Measurements from ENCODE around the gene MEX3C.

Gene MEX3C

DNA sequence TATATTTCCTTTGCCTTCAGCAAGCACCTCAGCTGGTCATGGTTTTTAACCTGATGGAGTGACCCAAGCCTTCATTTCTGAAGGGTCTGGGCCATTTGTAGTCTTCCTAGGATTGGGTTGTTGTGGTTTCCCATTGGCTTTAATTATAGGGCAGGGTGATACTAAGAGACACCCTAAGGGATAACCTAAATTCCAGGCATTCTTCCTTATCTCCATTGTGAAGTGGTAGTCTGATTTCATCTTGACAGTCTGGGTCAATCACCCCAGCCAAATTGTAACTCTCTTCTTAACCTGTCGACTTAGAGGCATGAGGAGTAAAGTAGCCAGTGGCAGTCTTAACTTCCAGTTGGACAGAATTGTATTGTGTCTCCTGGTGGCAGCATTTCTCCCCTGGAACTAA lies 30.2 kb upstream of the MEX3C start:
- no peak for ATAC-seq
- TF ChIP-seq ESRRG (CRISPR knock-in tag; IDR thresholded peaks at IDR 0.05) (no peak), PPARA (CRISPR knock-in tag; IDR thresholded peaks at IDR 0.05; ENCODE audit: borderline replicate concordance) (no peak), BACH2 (CRISPR knock-in tag; IDR thresholded peaks at IDR 0.05; ENCODE audit: borderline replicate concordance) (no peak), CREB5 (CRISPR knock-in tag; IDR thresholded peaks at IDR 0.05; ENCODE audit: low read depth) (no peak), ZNF565 (CRISPR knock-in tag; conservative IDR thresholded peaks at IDR 0.05; ENCODE audit: low read depth) (no peak), SNAI2 (CRISPR knock-in tag; IDR thresholded peaks at IDR 0.05) (no peak), ZC3H10 (CRISPR knock-in tag; IDR thresholded peaks at IDR 0.05) (no peak), RARB (CRISPR knock-in tag; IDR thresholded peaks at IDR 0.05) (no peak), TOX (CRISPR knock-in tag; IDR thresholded peaks at IDR 0.05; ENCODE audit: borderline replicate concordance) (no peak), ZFP3 (CRISPR knock-in tag; IDR thresholded peaks at IDR 0.05) (no peak), OSR1 (CRISPR knock-in tag; IDR thresholded peaks at IDR 0.05) (no peak), POU6F1 (CRISPR knock-in tag; IDR thresholded peaks at IDR 0.05; ENCODE audit: borderline replicate concordance, low read depth) (no peak), CSRNP3 (CRISPR knock-in tag; IDR thresholded peaks at IDR 0.05) (no peak), TCF4 (CRISPR knock-in tag; IDR thresholded peaks at IDR 0.05; ENCODE audit: borderline replicate concordance) (no peak), ARNTL (CRISPR knock-in tag; IDR thresholded peaks at IDR 0.05; ENCODE audit: borderline replicate concordance, low read depth) (no peak), ZFP30 (CRISPR knock-in tag; IDR thresholded peaks at IDR 0.05) (no peak), ZNF70 (CRISPR knock-in tag; IDR thresholded peaks at IDR 0.05) (no peak), CSDC2 (CRISPR knock-in tag; IDR thresholded peaks at IDR 0.05) (no peak), GLIS3 (CRISPR knock-in tag; IDR thresholded peaks at IDR 0.05) (no peak), ISL1 (CRISPR knock-in tag; IDR thresholded peaks at IDR 0.05) (no peak)

DNA sequence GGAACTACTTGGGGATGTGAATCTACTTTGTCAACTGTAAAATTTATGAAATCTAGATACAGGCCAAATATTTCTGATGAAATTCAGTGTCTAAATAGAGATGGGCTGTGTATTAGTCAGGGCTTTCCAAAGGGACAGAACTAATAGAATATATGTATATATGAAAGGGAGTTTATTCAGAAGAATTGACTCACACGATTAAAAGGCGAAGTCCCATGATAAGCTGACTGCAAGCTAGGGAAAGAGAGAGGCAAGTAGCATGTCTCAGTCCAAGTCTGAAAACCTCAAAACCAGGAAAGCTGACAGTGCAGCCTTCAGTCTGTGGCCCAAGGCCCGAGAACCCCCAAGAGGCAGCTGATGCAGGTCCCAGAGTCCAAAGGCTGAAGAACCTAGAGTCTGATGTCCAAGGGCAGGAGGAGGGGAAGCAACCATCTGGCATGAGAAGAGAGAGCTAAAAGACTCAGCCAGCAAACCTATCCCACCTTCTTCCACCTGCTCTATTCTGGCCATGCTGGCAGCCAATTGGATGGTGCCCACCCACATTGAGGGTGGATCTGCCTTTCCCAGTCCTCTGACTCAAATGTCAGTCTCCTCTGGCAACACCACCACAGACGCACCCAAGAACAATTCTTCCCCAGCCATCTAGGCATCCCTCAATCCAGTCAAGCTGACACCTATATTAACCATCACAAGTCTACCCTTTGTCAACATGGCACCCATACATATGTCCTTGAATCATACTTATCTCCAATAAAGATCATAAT lies 29.3 kb upstream of the MEX3C start:
- ATAC-seq: no peak
- no peak for TF ChIP-seq ESRRG (CRISPR knock-in tag; IDR thresholded peaks at IDR 0.05)
- no peak for TF ChIP-seq TSHZ2 (CRISPR knock-in tag; IDR thresholded peaks at IDR 0.05)
- no peak for TF ChIP-seq ZC3H10 (CRISPR knock-in tag; IDR thresholded peaks at IDR 0.05)
- TF ChIP-seq RARB (CRISPR knock-in tag; IDR thresholded peaks at IDR 0.05): no peak
- TF ChIP-seq ZNF565 (CRISPR knock-in tag; conservative IDR thresholded peaks at IDR 0.05; ENCODE audit: low read depth): no peak
- no peak for TF ChIP-seq ARNTL (CRISPR knock-in tag; IDR thresholded peaks at IDR 0.05; ENCODE audit: borderline replicate concordance, low read depth)
- TF ChIP-seq ZFP30 (CRISPR knock-in tag; IDR thresholded peaks at IDR 0.05): no peak

GRCh38 chr18:51226068-51226467 lies 28.6 kb upstream of the MEX3C start:
- no peak for ATAC-seq
- TF ChIP-seq ISL1 (CRISPR knock-in tag; IDR thresholded peaks at IDR 0.05) (no peak), ZFP3 (CRISPR knock-in tag; IDR thresholded peaks at IDR 0.05) (no peak), TCF4 (CRISPR knock-in tag; IDR thresholded peaks at IDR 0.05; ENCODE audit: borderline replicate concordance) (no peak), TSHZ2 (CRISPR knock-in tag; IDR thresholded peaks at IDR 0.05) (no peak), ZNF565 (CRISPR knock-in tag; conservative IDR thresholded peaks at IDR 0.05; ENCODE audit: low read depth) (no peak), GLIS3 (CRISPR knock-in tag; IDR thresholded peaks at IDR 0.05) (no peak), ZNF70 (CRISPR knock-in tag; IDR thresholded peaks at IDR 0.05) (no peak), PATZ1 (CRISPR knock-in tag; IDR thresholded peaks at IDR 0.05; ENCODE audit: borderline replicate concordance) (no peak), CREB5 (CRISPR knock-in tag; IDR thresholded peaks at IDR 0.05; ENCODE audit: low read depth) (no peak), ESRRG (CRISPR knock-in tag; IDR thresholded peaks at IDR 0.05) (no peak), OSR1 (CRISPR knock-in tag; IDR thresholded peaks at IDR 0.05) (no peak), BACH2 (CRISPR knock-in tag; IDR thresholded peaks at IDR 0.05; ENCODE audit: borderline replicate concordance) (no peak), CSDC2 (CRISPR knock-in tag; IDR thresholded peaks at IDR 0.05) (no peak), TOX (CRISPR knock-in tag; IDR thresholded peaks at IDR 0.05; ENCODE audit: borderline replicate concordance) (no peak)

All from SK-N-SH treated with all-trans-retinoic acid at 6 μM for 48 hours (cell line).